ENCODE measurements around the gene C17orf114.

C17orf114 gene

DNA sequence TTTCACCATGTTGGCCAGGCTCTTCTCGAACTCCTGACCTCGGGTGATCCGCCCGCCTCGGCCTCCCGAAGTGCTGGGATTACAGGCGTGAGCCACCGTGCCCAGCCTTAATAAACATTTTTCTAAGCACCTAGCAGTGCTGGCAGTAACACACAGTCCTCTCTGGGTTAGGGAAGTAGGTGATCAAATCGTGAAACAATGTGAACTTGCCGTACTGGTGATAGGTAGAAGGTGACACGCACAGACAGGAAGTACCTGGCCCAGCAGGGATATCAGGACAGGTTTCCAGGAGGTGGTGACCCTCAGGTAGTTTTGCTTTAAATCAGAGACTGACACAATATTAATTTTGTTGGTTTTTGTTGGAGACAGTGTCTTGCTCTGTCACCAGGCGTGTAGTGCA, 9.3 kb upstream of the C17orf114 start:
- intact Hi-C loops (cut with micrococcal nuclease; ENCODE audit: unreplicated experiment), result no loop called here
- H3K36me3 Mint-ChIP-seq (ENCODE audit: insufficient read depth, unreplicated experiment), result peaks cover 12% of the 10 kb centered on the region
- H3K9me3 Mint-ChIP-seq (ENCODE audit: low read depth, unreplicated experiment), result no peaks in the 10 kb centered on the region
- no peak overlapping the region for H3K4me3 Mint-ChIP-seq (ENCODE audit: low read depth, unreplicated experiment)
- BruUV-seq (replicated peaks), result no TSS peak
- no peak for DNase-seq
- H3K27me3 Mint-ChIP-seq (ENCODE audit: unreplicated experiment), result no peaks in the 10 kb centered on the region
- TF ChIP-seq, protein P1, sequence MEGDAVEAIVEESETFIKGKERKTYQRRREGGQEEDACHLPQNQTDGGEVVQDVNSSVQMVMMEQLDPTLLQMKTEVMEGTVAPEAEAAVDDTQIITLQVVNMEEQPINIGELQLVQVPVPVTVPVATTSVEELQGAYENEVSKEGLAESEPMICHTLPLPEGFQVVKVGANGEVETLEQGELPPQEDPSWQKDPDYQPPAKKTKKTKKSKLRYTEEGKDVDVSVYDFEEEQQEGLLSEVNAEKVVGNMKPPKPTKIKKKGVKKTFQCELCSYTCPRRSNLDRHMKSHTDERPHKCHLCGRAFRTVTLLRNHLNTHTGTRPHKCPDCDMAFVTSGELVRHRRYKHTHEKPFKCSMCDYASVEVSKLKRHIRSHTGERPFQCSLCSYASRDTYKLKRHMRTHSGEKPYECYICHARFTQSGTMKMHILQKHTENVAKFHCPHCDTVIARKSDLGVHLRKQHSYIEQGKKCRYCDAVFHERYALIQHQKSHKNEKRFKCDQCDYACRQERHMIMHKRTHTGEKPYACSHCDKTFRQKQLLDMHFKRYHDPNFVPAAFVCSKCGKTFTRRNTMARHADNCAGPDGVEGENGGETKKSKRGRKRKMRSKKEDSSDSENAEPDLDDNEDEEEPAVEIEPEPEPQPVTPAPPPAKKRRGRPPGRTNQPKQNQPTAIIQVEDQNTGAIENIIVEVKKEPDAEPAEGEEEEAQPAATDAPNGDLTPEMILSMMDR (IDR thresholded peaks at IDR 0.05; ENCODE audit: unreplicated experiment), result no peak
- CTCF ChIA-PET, result no interaction called here
- H3K27ac Mint-ChIP-seq (ENCODE audit: unreplicated experiment), result no peak overlapping the region
- peaks cover 12% of the 10 kb centered on the region for H3K4me1 Mint-ChIP-seq (ENCODE audit: low read depth, unreplicated experiment)

DNA sequence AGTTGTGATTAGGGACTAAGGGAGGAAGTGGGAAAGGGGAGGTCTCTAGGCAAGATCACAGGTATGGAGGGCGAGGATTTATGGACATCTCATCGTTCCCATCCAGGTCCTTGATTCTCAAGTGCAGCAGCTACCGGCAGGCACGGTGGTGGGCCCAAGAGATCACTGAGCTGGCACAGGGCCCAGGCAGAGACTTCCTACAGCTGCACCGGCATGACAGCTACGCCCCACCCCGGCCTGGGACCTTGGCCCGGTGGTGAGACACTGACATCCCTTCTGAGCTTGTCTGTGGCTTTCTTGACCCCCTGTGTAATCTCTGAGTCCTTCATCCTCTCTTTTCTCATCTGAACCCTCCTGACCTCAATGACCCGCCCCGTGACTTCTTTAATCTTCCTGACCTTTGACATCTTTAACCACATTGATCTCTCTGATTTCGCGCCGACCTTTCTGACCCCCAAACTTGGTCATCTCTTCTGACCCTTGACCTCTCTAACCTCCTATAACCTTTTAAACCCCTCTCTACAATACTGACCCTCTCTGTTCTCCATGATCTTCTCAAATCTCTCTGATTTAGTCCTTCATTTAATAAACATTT, 8.7 kb upstream of the C17orf114 start:
- Mint-ChIP-seq H3K27me3 (ENCODE audit: unreplicated experiment) (no peaks in the 10 kb centered on the region), H3K27ac (ENCODE audit: unreplicated experiment) (peak overlapping the region; percentile 5), H3K9me3 (ENCODE audit: low read depth, unreplicated experiment) (no peaks in the 10 kb centered on the region), H3K4me3 (ENCODE audit: low read depth, unreplicated experiment) (no peak overlapping the region), H3K36me3 (ENCODE audit: insufficient read depth, unreplicated experiment) (peaks cover 12% of the 10 kb centered on the region), H3K4me1 (ENCODE audit: low read depth, unreplicated experiment) (peaks cover 12% of the 10 kb centered on the region)
- no TSS peak for BruUV-seq (replicated peaks)
- CTCF ChIA-PET, result no interaction called here
- DNase-seq, result no peak
- intact Hi-C loops (cut with micrococcal nuclease; ENCODE audit: unreplicated experiment), result no loop called here
- TF ChIP-seq, protein P1 (IDR thresholded peaks at IDR 0.05; ENCODE audit: unreplicated experiment), result no peak

DNA sequence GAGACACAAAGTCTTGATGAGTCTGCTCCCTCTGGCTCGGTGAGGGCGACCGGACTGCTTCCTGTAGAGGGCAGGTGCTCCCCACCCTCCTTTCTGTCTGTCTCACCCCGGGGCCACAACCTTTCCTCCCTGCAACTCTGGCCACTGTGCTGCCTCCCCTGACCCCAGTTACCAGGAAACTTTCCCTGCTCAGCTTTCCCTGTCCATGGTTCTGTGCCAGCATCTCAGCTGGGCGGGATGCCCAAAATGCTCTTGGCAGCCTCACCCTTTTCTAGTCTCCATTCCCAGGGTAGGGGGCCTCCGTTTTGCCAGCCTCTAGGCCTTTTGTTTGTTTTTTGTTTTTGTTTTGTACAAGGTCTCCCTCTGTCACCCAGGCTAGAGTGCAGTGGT, 6.2 kb upstream of the C17orf114 start:
- CTCF ChIA-PET, result no interaction called here
- intact Hi-C loops (cut with micrococcal nuclease; ENCODE audit: unreplicated experiment), result no loop called here
- TF ChIP-seq, protein P1 (IDR thresholded peaks at IDR 0.05; ENCODE audit: unreplicated experiment), result no peak
- Mint-ChIP-seq H3K36me3 (ENCODE audit: insufficient read depth, unreplicated experiment) (peaks cover 12% of the 10 kb centered on the region), H3K4me1 (ENCODE audit: low read depth, unreplicated experiment) (peaks cover 12% of the 10 kb centered on the region), H3K9me3 (ENCODE audit: low read depth, unreplicated experiment) (no peaks in the 10 kb centered on the region), H3K27me3 (ENCODE audit: unreplicated experiment) (no peaks in the 10 kb centered on the region), H3K27ac (ENCODE audit: unreplicated experiment) (no peak overlapping the region), H3K4me3 (ENCODE audit: low read depth, unreplicated experiment) (peak overlapping the region; percentile 3)
- DNase-seq, result no peak
- BruUV-seq (replicated peaks), result no TSS peak

DNA sequence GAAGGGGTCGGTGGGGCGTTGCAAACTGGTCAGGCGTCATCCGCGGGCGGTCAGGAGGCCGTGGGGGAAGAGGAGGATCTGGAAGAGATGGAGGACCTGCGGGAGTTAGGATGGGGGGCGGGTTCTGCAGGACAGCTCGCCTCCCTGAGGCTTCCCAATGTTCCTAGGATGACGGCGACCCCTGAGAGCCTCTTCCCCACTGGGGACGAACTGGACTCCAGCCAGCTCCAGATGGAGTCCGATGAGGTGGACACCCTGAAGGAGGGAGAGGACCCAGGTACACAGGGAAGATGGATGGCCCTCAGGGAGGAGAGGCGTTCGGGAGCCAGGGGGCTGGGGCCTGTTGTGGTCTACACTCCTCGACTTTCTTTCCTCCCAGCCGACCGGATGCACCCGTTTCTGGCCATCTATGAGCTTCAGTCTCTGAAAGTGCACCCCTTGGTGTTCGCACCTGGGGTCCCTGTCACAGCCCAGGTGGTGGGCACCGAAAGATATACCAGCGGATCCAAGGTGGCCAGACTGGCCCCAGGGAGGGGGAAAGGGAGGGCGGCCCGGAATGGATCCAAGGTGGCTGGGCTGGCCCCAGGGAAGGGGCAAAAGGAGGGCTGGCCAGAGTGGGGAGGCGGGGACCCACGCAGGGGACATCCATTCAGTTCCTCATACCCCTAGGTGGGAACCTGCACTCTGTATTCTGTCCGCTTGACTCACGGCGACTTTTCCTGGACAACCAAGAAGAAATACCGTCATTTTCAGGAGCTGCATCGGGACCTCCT, 5.7 kb upstream of the C17orf114 start:
- Mint-ChIP-seq H3K4me3 (ENCODE audit: low read depth, unreplicated experiment) (peak overlapping the region; percentile 66), H3K36me3 (ENCODE audit: insufficient read depth, unreplicated experiment) (peaks cover 12% of the 10 kb centered on the region), H3K27me3 (ENCODE audit: unreplicated experiment) (no peaks in the 10 kb centered on the region), H3K27ac (ENCODE audit: unreplicated experiment) (no peak overlapping the region), H3K9me3 (ENCODE audit: low read depth, unreplicated experiment) (no peaks in the 10 kb centered on the region), H3K4me1 (ENCODE audit: low read depth, unreplicated experiment) (peaks cover 12% of the 10 kb centered on the region)
- no TSS peak for BruUV-seq (replicated peaks)
- intact Hi-C loops (cut with micrococcal nuclease; ENCODE audit: unreplicated experiment), result no loop called here
- CTCF ChIA-PET, result interaction anchor here (0.6 kb wide), 1 partner anchor 11 kb away, joined by 3 read pairs; no protein-coding TSS in a partner anchor
- no peak for DNase-seq
- TF ChIP-seq, protein P1 (IDR thresholded peaks at IDR 0.05; ENCODE audit: unreplicated experiment), result no peak
